Measurements from ENCODE around the gene LTBP2.

- TF ChIP-seq SPI1 (IDR thresholded peaks at IDR 0.05; ENCODE audit: borderline replicate concordance, low read depth): no peak
- TF ChIP-seq CTCF (IDR thresholded peaks at IDR 0.05; ENCODE audit: insufficient read depth, low read length): no peak
- TF ChIP-seq POLR2AphosphoS5 (IDR thresholded peaks at IDR 0.05; ENCODE audit: low read depth): no peak
Observed at GRCh38 chr14:74621556-74621955, 9.5 kb upstream of the LTBP2 start.
